ENCODE data around the gene SRBD1. TPM values are rescaled to one million over a fixed set of nuclear protein-coding genes. Genes with fewer than 3 reads are reported as not detected.

SRBD1 gene
- total and polyA plus RNA-seq, 4 donors: 4.0 to 22.2 (median 10.0) TPM

GRCh38 chr2:45446016-45446415 is 165.1 kb downstream of the SRBD1 start (continued):
- TF ChIP-seq CTCF (IDR thresholded peaks at IDR 0.05; ENCODE audit: low read depth, low read length, missing input control): no peak
- no peak for TF ChIP-seq NR2F2 (IDR thresholded peaks at IDR 0.05)
- TF ChIP-seq HNF4G (IDR thresholded peaks at IDR 0.05): no peak
- no peak for TF ChIP-seq FOXA2 (IDR thresholded peaks at IDR 0.05)
- no peak for TF ChIP-seq JUND (IDR thresholded peaks at IDR 0.05)

GRCh38 chr2:45445037-45445436 is 166.0 kb downstream of the SRBD1 start:
- Histone ChIP-seq H3K27ac (ENCODE audit: low read depth in 1 of 2, low read length in 2 of 2) (no peak overlapping the region), H3K9ac (ENCODE audit: low read depth in 1 of 2, low read length in 2 of 2) (no peak overlapping the region), H3K4me3 (ENCODE audit: low read depth in 1 of 3, low read length in 3 of 3) (no peak overlapping the region), H3K27me3 (ENCODE audit: control insufficient read depth in 4 of 4, insufficient read depth in 4 of 4, low read length in 3 of 4) (no peaks in the 10 kb centered on the region), H3K9me3 (ENCODE audit: control insufficient read depth in 4 of 4, low read length in 3 of 4) (no peaks in the 10 kb centered on the region), H3K4me1 (ENCODE audit: control insufficient read depth in 4 of 4, insufficient read depth in 4 of 4, low read length in 3 of 4) (no peaks in the 10 kb centered on the region), H3K36me3 (ENCODE audit: control insufficient read depth in 4 of 4, insufficient read depth in 3 of 4, low read depth in 1 of 4, low read length in 3 of 4) (no peaks in the 10 kb centered on the region)
- TF ChIP-seq YY1 (IDR thresholded peaks at IDR 0.05): no peak
- TF ChIP-seq TAF1 (conservative IDR thresholded peaks at IDR 0.05): no peak
- no peak for TF ChIP-seq MAX (IDR thresholded peaks at IDR 0.05)
- no peak for TF ChIP-seq REST (IDR thresholded peaks at IDR 0.05)
- no peak for TF ChIP-seq GABPA (IDR thresholded peaks at IDR 0.05 in 1 of 2, conservative IDR thresholded peaks at IDR 0.05 in 1 of 2)
- no peak for TF ChIP-seq HNF4G (IDR thresholded peaks at IDR 0.05)
- no peak for TF ChIP-seq ATF3 (IDR thresholded peaks at IDR 0.05)
- TF ChIP-seq EGR1 (IDR thresholded peaks at IDR 0.05; ENCODE audit: low read depth in 2 of 2): no peak
- TF ChIP-seq NR2F2 (IDR thresholded peaks at IDR 0.05): no peak
- no peak for TF ChIP-seq HNF4A (conservative IDR thresholded peaks at IDR 0.05)
- TF ChIP-seq SP1 (IDR thresholded peaks at IDR 0.05): no peak
- TF ChIP-seq FOXA2 (IDR thresholded peaks at IDR 0.05): no peak
- TF ChIP-seq JUND (IDR thresholded peaks at IDR 0.05): no peak
- no peak for TF ChIP-seq CTCF (IDR thresholded peaks at IDR 0.05; ENCODE audit: low read depth, low read length, missing input control)
- no peak for TF ChIP-seq ZBTB33 (IDR thresholded peaks at IDR 0.05)
- no peak for TF ChIP-seq FOXA1 (IDR thresholded peaks at IDR 0.05)
- DNase-seq (ENCODE audit: low spot score): no peak
- 96% methylated on average over 1 of the region's 1 CpG for WGBS
